Medulla oblongata (tissue), 1 donor: ENCODE data around the gene IL34.
"Not testable (repeated sequence)": the region's sequence is repeated elsewhere in the genome, so short reads cannot be mapped to it uniquely, and the experiment has no call there.

ENCODE experiments used
- DNase-seq: peaks from one replicate; pipeline ENCODE4 v3.0.0-alpha.2; 2015; ENCODE audit errors: extremely low spot score

IL34 gene

GRCh38 chr16:70656712-70657263, 10.4 kb downstream of the IL34 start:
- no peak for DNase-seq

- no peak for DNase-seq
Observed at GRCh38 chr16:70657956-70658355, 11.6 kb downstream of the IL34 start.

GRCh38 chr16:70658921-70659320, 12.6 kb downstream of the IL34 start:
- DNase-seq, result no peak

GRCh38 chr16:70659546-70659945, 13.2 kb downstream of the IL34 start:
- DNase-seq, result no peak

- no peak for DNase-seq
Observed at GRCh38 chr16:70659953-70660671, 13.8 kb downstream of the IL34 start.

- no peak for DNase-seq
Observed at GRCh38 chr16:70660672-70661350, 14.5 kb downstream of the IL34 start.

- no peak for DNase-seq
Observed at GRCh38 chr16:70661534-70661917, 15.2 kb downstream of the IL34 start.

- peak; percentile 64 for DNase-seq
Observed at GRCh38 chr16:70661918-70662641, 15.7 kb downstream of the IL34 start.

- DNase-seq, result no peak
Observed at GRCh38 chr16:70662991-70663523, 16.7 kb downstream of the IL34 start.

GRCh38 chr16:70663524-70664324, 17.4 kb downstream of the IL34 start:
- DNase-seq, result no peak

- no peak for DNase-seq
Observed at GRCh38 chr16:70664325-70665112, 18.2 kb downstream of the IL34 start.

- no peak for DNase-seq
Observed at GRCh38 chr16:70665113-70665694, 18.8 kb downstream of the IL34 start.

GRCh38 chr16:70665806-70666735, 19.7 kb downstream of the IL34 start:
- DNase-seq, result no peak

- DNase-seq, result no peak
Observed at GRCh38 chr16:70670175-70670574, 23.8 kb downstream of the IL34 start.

- DNase-seq, result not testable (repeated sequence)
Observed at GRCh38 chr16:70670938-70671337, 24.6 kb downstream of the IL34 start.

GRCh38 chr16:70674221-70675014, 28.1 kb downstream of the IL34 start:
- DNase-seq, result no peak

- DNase-seq, result peak; percentile 62
Observed at GRCh38 chr16:70675851-70676513, 29.6 kb downstream of the IL34 start.
